ENCODE measurements around the gene TAF6L.

Gene TAF6L, protein sequence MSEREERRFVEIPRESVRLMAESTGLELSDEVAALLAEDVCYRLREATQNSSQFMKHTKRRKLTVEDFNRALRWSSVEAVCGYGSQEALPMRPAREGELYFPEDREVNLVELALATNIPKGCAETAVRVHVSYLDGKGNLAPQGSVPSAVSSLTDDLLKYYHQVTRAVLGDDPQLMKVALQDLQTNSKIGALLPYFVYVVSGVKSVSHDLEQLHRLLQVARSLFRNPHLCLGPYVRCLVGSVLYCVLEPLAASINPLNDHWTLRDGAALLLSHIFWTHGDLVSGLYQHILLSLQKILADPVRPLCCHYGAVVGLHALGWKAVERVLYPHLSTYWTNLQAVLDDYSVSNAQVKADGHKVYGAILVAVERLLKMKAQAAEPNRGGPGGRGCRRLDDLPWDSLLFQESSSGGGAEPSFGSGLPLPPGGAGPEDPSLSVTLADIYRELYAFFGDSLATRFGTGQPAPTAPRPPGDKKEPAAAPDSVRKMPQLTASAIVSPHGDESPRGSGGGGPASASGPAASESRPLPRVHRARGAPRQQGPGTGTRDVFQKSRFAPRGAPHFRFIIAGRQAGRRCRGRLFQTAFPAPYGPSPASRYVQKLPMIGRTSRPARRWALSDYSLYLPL

DNA sequence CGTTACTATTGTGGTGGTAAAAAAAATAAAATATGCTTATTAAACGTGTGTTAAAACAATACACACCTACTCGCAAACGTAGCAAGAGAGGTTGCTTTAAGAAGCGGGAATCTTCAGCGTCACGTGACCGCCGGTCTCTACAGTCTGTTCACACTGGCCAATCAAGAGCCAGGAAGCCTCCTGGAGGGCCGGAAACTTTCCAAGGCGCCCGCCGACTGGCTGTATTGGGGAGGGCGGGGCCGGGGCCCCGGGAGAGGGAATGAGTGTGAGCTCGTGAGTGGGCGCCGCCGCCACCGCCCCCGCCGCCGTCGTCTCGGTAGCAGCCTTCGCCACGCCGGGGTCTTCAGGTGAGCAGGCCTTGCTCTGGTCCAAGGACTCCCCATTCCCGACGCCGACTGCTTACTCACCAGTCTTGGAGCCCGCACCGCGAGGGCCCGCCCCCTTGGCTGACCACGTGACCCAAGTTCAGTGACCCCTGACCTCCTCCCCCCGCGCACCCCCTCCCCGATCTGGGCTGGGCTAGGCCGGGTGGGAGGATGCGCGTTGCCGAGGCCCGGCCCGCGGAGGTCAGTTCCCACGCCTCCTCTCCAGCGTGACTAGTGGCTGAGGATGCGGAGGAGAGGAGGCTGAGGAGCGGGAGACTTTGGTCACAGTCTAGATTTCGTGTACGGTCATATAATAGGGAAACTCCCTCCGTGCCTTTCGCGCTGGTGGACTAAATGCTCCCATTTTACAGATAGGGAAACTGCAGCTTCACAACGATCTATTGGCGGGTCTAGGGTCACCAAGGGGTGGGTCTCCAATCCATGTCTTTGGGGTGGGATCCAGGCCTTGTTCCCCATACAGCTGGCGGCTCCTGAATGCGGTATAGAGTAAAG, at the start of gene TAF6L:
TSS of gene TAF6L (plus strand) at position 253 of the 878 bp plus-strand sequence. CDS start 4,388 bp downstream, outside the sequence.
- Histone ChIP-seq H3K4me1 (peaks cover 35% of the 10 kb centered on the region), H3K4me2 (peak within 1 kb of the TSS; percentile 99), H3K27ac (peak within 1 kb of the TSS; percentile 78), H3K4me3 (peak within 1 kb of the TSS; percentile 74), H3K9me3 (no peaks in the 10 kb centered on the region), H3K36me3 (peaks cover 41% of the 10 kb centered on the region), H4K20me1 (no peaks in the 10 kb centered on the region), H3K27me3 (no peaks in the 10 kb centered on the region), H3K9ac (peak within 1 kb of the TSS; percentile 80)
- TF ChIP-seq Cebpa-rat (IDR thresholded peaks at IDR 0.05), result no peak

DNA sequence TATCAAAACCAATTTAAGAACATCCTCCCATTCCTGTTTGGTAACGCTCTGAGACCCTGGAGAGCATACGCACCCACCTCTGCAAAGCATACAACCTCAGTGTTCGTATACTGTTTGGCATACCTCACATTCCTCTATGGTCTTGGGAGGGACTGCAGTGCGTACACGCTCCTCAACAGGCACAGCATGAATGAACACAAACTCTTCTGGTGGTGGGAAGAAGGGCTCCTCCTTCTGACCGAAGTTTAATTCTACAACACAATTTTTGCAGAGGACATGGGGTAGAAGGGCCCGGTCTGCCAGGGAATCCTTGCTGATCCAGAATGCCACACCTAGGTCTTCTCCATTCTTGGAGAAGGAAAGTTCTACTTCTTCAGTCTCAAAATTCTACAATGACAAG, 49.2 kb upstream of the TAF6L start:
- Histone ChIP-seq H3K4me3 (no peak overlapping the region), H4K20me1 (peaks cover 79% of the 10 kb centered on the region), H3K9ac (no peak overlapping the region; the same call in 1 of the 2 replicates), H3K27ac (no peak overlapping the region), H3K4me2 (no peak overlapping the region), H3K9me3 (no peaks in the 10 kb centered on the region), H3K4me1 (peaks cover 23% of the 10 kb centered on the region), H3K27me3 (no peaks in the 10 kb centered on the region), H3K36me3 (peaks cover 74% of the 10 kb centered on the region)
- TF ChIP-seq Cebpa-rat (IDR thresholded peaks at IDR 0.05), result no peak

DNA sequence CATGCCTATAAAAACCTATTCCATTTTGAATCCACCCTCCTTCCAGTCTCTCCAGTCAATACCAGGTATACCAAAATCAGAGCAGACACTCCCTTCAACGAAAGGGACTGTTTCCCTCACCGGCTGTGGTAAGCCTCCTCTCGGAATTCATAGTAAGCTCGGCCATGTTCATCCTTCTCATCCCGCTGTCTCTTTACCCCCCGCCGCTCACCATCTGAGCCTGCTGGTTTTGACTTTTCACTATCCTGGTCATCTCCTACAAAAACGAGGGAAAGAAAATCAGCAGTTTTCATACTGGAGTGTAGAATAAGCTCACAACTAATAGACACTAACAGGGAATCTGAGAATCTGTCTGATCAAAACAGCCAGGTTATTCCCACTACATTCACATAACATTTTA, 47.0 kb upstream of the TAF6L start:
- Histone ChIP-seq H4K20me1 (peaks cover 59% of the 10 kb centered on the region), H3K4me3 (peak overlapping the region; percentile 99; the same call in 1 of the 2 replicates), H3K27ac (no peak overlapping the region), H3K36me3 (peaks cover 52% of the 10 kb centered on the region), H3K9ac (peak overlapping the region; percentile 98), H3K4me2 (peak overlapping the region; percentile 96), H3K4me1 (peaks cover 23% of the 10 kb centered on the region), H3K9me3 (no peaks in the 10 kb centered on the region), H3K27me3 (no peaks in the 10 kb centered on the region)
- TF ChIP-seq Cebpa-rat (IDR thresholded peaks at IDR 0.05), result no peak

DNA sequence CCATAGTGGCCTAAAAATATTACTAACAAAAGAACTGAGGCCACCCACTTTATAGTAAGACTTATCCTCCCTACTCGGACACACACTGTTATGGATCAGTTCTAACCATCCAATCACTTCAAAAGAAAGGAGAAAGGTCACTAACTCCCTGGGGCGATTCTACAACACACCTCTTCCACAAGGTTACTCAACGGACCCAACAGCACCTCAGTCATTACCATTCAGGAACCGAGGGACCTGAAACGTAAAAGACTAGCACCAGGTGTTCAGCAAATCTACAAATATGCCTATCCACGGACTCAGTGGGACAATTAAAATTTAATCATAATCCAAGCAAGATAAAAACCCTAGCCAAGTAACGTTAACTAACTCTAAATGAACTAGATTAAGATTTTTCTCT, 45.5 kb upstream of the TAF6L start:
- Histone ChIP-seq H3K4me1 (peaks cover 35% of the 10 kb centered on the region), H4K20me1 (peaks cover 66% of the 10 kb centered on the region), H3K27ac (peak overlapping the region; percentile 98), H3K9ac (peak overlapping the region; percentile 98), H3K27me3 (no peaks in the 10 kb centered on the region), H3K36me3 (peaks cover 38% of the 10 kb centered on the region), H3K4me2 (peak overlapping the region; percentile 96), H3K4me3 (peak overlapping the region; percentile 99), H3K9me3 (no peaks in the 10 kb centered on the region)
- no peak for TF ChIP-seq Cebpa-rat (IDR thresholded peaks at IDR 0.05)

DNA sequence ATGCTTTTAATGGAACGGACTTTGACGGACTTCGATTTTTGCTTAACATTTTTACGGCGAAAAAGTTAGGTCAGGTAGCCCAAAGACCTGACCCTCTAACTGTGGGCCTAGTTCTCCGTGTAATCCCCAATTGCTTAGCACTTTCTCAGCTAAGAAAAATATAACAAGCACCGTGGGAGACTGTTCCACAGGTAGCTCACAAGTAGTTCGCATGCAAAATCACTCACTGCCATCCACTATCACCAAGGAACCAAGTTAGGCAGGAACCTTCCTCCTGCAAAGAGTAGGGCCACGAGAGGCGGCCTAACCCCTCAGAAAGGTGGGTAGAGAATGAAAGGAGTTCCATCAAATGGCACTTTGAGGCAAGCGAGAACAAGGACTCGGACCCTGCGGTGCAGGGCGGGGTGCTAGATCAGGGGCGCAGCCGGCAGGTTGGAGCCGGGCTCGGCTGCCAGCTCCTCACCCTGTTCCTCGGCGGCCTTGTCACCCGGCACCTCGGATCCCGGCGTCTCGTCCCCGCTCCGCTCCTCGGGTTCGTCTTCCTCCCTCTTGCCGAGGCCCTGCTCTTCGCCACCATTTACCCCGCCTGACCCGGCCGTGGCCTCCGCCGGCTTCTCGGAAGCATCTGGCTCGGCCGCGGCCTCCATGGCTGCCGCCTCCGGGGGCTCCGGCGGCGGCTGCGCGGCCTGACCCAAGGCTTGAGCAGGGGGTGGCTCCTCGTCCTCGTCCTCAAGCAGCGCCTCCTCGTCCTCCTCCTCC, 44.9 kb upstream of the TAF6L start:
- H3K9me3 ChIP-seq, result no peaks in the 10 kb centered on the region
- H3K36me3 ChIP-seq, result peaks cover 36% of the 10 kb centered on the region
- H3K4me1 ChIP-seq, result peaks cover 42% of the 10 kb centered on the region
- peak overlapping the region; percentile 98 for H3K9ac ChIP-seq
- peak overlapping the region; percentile 99 for H3K4me3 ChIP-seq
- peaks cover 72% of the 10 kb centered on the region for H4K20me1 ChIP-seq
- H3K4me2 ChIP-seq, result peak overlapping the region; percentile 96
- TF ChIP-seq Cebpa-rat (IDR thresholded peaks at IDR 0.05), result no peak
- peak overlapping the region; percentile 98 for H3K27ac ChIP-seq
- H3K27me3 ChIP-seq, result no peaks in the 10 kb centered on the region

DNA sequence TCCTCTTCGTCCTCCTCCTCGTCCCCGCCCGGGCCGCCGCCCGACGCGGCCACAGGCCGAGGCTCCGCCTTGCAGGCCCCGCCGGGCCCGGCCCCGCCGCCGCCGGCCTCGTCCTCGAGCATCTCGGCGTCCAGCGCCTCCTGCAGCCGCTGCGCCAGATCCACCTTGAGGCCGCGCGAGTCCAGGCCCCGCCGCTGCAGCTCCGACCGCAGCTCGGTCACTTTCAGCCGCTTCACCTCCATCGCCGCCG, 44.4 kb upstream of the TAF6L start:
- no peaks in the 10 kb centered on the region for H3K27me3 ChIP-seq
- peak overlapping the region; percentile 99 for H3K4me3 ChIP-seq
- TF ChIP-seq Cebpa-rat (IDR thresholded peaks at IDR 0.05), result no peak
- peak overlapping the region; percentile 96 for H3K4me2 ChIP-seq
- H3K4me1 ChIP-seq, result peaks cover 47% of the 10 kb centered on the region
- H3K36me3 ChIP-seq, result peaks cover 34% of the 10 kb centered on the region
- peaks cover 73% of the 10 kb centered on the region for H4K20me1 ChIP-seq
- H3K9me3 ChIP-seq, result no peaks in the 10 kb centered on the region
- H3K9ac ChIP-seq, result peak overlapping the region; percentile 98
- H3K27ac ChIP-seq, result peak overlapping the region; percentile 98

DNA sequence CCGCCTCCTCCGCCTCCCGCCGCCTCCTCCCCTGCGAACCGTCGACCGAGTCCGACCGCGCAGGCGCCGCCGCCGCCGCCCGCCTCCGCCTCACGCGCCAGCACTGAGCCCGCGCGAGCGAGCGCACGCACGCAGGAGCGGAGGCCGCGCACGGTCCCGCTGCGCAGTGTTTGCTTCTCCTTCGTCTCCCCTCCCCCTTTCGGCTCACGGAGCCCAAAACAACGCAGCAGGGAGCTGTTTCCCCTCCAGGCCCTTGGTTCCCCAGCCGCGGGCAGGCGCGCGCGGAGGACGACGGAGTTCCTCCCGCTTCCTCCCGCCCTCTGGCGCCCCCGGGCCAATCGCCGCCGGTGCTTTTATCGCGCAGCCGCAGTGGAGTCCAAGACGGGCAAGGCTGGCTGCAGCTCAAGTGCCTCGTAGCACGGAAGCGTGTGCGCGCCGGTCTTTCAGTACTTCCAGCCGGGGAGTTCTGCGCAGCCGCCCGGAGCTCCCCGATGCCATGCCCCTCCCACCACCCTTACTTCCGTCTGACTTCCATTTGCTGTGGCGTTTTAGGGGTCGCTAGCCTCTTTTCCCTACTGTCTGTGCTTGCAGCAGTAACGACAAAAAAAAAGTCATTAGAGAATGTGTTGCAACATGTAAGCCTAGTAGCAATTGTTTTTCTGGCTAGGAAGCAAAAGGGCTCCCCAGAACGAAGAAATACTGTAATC, 43.9 kb upstream of the TAF6L start, which contains the start of gene HNRNPUL2:
TSS of gene HNRNPUL2 (minus strand) at position 293 of the 707 bp plus-strand sequence. CDS start 301 bp downstream, outside the sequence.
- H3K4me1 ChIP-seq, result peaks cover 52% of the 10 kb centered on the region
- H3K27me3 ChIP-seq, result no peaks in the 10 kb centered on the region
- H3K9ac ChIP-seq, result peak within 1 kb of the TSS; percentile 98
- peak within 1 kb of the TSS; percentile 96 for H3K4me2 ChIP-seq
- H3K9me3 ChIP-seq, result no peaks in the 10 kb centered on the region
- H3K4me3 ChIP-seq, result peak within 1 kb of the TSS; percentile 99
- no peak for TF ChIP-seq Cebpa-rat (IDR thresholded peaks at IDR 0.05)
- H3K27ac ChIP-seq, result peak within 1 kb of the TSS; percentile 98
- peaks cover 71% of the 10 kb centered on the region for H4K20me1 ChIP-seq
- peaks cover 29% of the 10 kb centered on the region for H3K36me3 ChIP-seq

DNA sequence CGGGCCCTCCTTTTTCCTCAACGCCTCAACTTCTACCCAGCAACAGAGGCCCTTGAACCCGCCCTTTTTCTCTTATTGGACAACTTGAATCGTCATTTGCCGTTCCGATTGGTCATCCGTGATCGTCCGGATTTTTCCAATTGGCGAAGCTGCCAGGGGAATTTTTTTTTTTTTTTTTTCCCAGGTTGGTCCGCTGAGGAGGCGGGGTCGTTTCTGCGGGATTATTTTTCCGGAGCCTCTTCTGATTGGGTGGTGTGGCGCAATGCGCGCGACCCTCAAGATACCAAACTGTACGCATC, 43.4 kb upstream of the TAF6L start:
- Histone ChIP-seq H3K36me3 (peaks cover 24% of the 10 kb centered on the region), H3K9me3 (no peaks in the 10 kb centered on the region), H3K4me3 (peak overlapping the region; percentile 99), H3K27ac (peak overlapping the region; percentile 98), H3K27me3 (no peaks in the 10 kb centered on the region), H4K20me1 (peaks cover 71% of the 10 kb centered on the region), H3K9ac (peak overlapping the region; percentile 98), H3K4me1 (peaks cover 56% of the 10 kb centered on the region), H3K4me2 (peak overlapping the region; percentile 96)
- peak; percentile 74; the same call in 1 of the 2 replicates for TF ChIP-seq Cebpa-rat (IDR thresholded peaks at IDR 0.05)
